HCT116 (cell line): Measurements from ENCODE around the gene AP1B1. TPM values are rescaled to one million over a fixed set of nuclear protein-coding genes. Genes with fewer than 3 reads are reported as not detected.

Source experiments
- ATAC-seq: fragments of 200-7000 bp; cut with Tn5 transposase; 2 replicates; pipeline ENCODE4 v1.9.1; 2020; ENCODE audit warnings: mild to moderate bottlenecking, moderate library complexity
- BruUV-seq: library from RNA; stranded (reverse); fragments of 400-500 nt; replicated peaks from 2 replicates; lab custom pipeline; 2021; lab: Mats Ljungman, UMichigan
- CTCF ChIA-PET: fragments of 300-600 bp; sonication (Branson Sonifier 250); formaldehyde crosslinking; loops from one replicate; lab custom pipeline; 2021; ENCODE audit warnings: antibody characterized with exemption; lab: Charles Lee
- POLR2A ChIA-PET: fragments of 300-600, 350-600 bp; sonication (Branson Sonifier 250); formaldehyde crosslinking; loops from one replicate; lab custom pipeline; 2021; ENCODE audit warnings: antibody characterized with exemption; lab: Charles Lee
- RAD21 ChIA-PET, 2 experiments: fragments of 300-600 bp; sonication (Branson Sonifier 250); formaldehyde crosslinking; loops; one replicate each; lab custom pipeline; 2023; ENCODE audit warnings: low total read pairs in 2 of 2; ENCODE audit not compliant: uncharacterized antibody in 2 of 2, unreplicated experiment in 2 of 2, low non-redundant PET in 1 of 2; lab: Charles Lee
- DNase-seq: peaks from one replicate; pipeline ENCODE4 v3.0.0-alpha.2; 2010; ENCODE audit warnings: low read depth, low spot score
- H2AFZ ChIP-seq: fragments of 200-600 bp; shearing (Covaris generic), sonication (generic); 2 replicates; pipeline ENCODE4 v1.6.1; 2017; ENCODE audit warnings: low read depth, mixed run types, mixed read lengths, antibody characterized with exemption, low read length; ENCODE audit not compliant: poor library complexity, severe bottlenecking
- H3K27ac ChIP-seq: 2 replicates; pipeline ENCODE4 v1.5.1; 2012; ENCODE audit warnings: low read depth, low read length
- H3K27me3 ChIP-seq: fragments of 200-600 bp; sonication (generic); 2 replicates; pipeline ENCODE4 v1.6.1; 2016; ENCODE audit warnings: mixed run types, low read length, mixed read lengths; ENCODE audit not compliant: insufficient read depth
- H3K36me3 ChIP-seq, 2 experiments: fragments of 200-500 bp in 1 of 2; fragments of 200-600 bp in 1 of 2; sonication (Bioruptor generic) in 1 of 2; sonication (generic) in 1 of 2; 2 replicates each; pipeline versions ENCODE4 v1.5.1 to v1.6.1; 2014 to 2016; ENCODE audit warnings: low read length in 2 of 2, inconsistent platforms in 1 of 2, mixed read lengths in 1 of 2, mixed run types in 1 of 2; ENCODE audit not compliant: insufficient read depth in 2 of 2, control insufficient read depth in 1 of 2
- H3K4me1 ChIP-seq, 2 experiments: fragments of 200-600 bp in 1 of 2; sonication (generic) in 1 of 2; 2 replicates each; pipeline versions ENCODE4 v1.5.1 to v1.6.1; 2012 to 2017; ENCODE audit warnings: low read length in 2 of 2, inconsistent platforms in 1 of 2, mild to moderate bottlenecking in 1 of 2, mixed read lengths in 1 of 2, mixed run types in 1 of 2, moderate library complexity in 1 of 2; ENCODE audit not compliant: insufficient read depth in 2 of 2, control insufficient read depth in 1 of 2
- H3K4me2 ChIP-seq: fragments of 200-600 bp; sonication (generic); 2 replicates; pipeline ENCODE4 v1.6.1; 2017; ENCODE audit warnings: mixed run types, low read length, mixed read lengths
- H3K4me3 ChIP-seq, 2 experiments: fragments of 200-600 bp in 1 of 2; sonication (generic) in 1 of 2; replicated peaks in 1 of 2; 2 replicates each; pipeline ENCODE4 v1.5.1; 2011 to 2016; ENCODE audit warnings: low read length in 2 of 2, control low read depth in 1 of 2, low read depth in 1 of 2, mild to moderate bottlenecking in 1 of 2, mixed read lengths in 1 of 2, mixed run types in 1 of 2
- H3K79me2 ChIP-seq: fragments of 200-600 bp; sonication (generic); 2 replicates; pipeline ENCODE4 v1.6.1; 2017; ENCODE audit warnings: mild to moderate bottlenecking, mixed run types, low read length, moderate library complexity, mixed read lengths; ENCODE audit not compliant: insufficient read depth
- H3K9ac ChIP-seq: fragments of 200-600 bp; sonication (generic); 2 replicates; pipeline ENCODE4 v1.6.1; 2016; ENCODE audit warnings: low read length, mixed read lengths
- H3K9me2 ChIP-seq: fragments of 200-600 bp; sonication (generic), shearing (Covaris generic); 2 replicates; pipeline ENCODE4 v1.6.1; 2017; ENCODE audit warnings: mixed run types, mild to moderate bottlenecking, moderate library complexity; ENCODE audit not compliant: insufficient read depth
- H3K9me3 ChIP-seq, 2 experiments: fragments of 200-500 bp in 1 of 2; fragments of 200-600 bp in 1 of 2; sonication (Bioruptor generic) in 1 of 2; sonication (generic) in 1 of 2; 2 replicates each; pipeline ENCODE4 v1.6.1; 2014 to 2017; ENCODE audit warnings: low read length in 2 of 2, mixed read lengths in 2 of 2, inconsistent platforms in 1 of 2, low read depth in 1 of 2, mild to moderate bottlenecking in 1 of 2, mixed run types in 1 of 2, moderate library complexity in 1 of 2; ENCODE audit not compliant: control insufficient read depth in 1 of 2, insufficient read depth in 1 of 2
- H4K20me1 ChIP-seq: fragments of 200-600 bp; sonication (generic), shearing (Covaris generic); 2 replicates; pipeline ENCODE4 v1.6.1; 2017; ENCODE audit warnings: mixed run types, mild to moderate bottlenecking, moderate library complexity; ENCODE audit not compliant: insufficient read depth
- EZH2 ChIP-seq: fragments of 200-600 bp; sonication (generic); IDR thresholded peaks from 2 replicates; pipeline ENCODE4 v1.6.1; 2017; ENCODE audit warnings: antibody characterized with exemption, mixed run types
- EZH2phosphoT487 ChIP-seq: fragments of 200-600 bp; IDR thresholded peaks from 2 replicates; pipeline ENCODE4 v1.6.1; 2018; ENCODE audit warnings: antibody characterized with exemption, borderline replicate concordance
- JUND ChIP-seq: IDR thresholded peaks from 2 replicates; pipeline ENCODE4 v1.6.1; 2012
- POLR2AphosphoS5 ChIP-seq: IDR thresholded peaks from 2 replicates; pipeline ENCODE4 v1.6.1; 2011; ENCODE audit warnings: mild to moderate bottlenecking, low read depth, low read length, moderate library complexity
- RAD21 ChIP-seq: IDR thresholded peaks from 2 replicates; pipeline ENCODE4 v1.6.1; 2012; ENCODE audit warnings: low read depth, mild to moderate bottlenecking
- SP1 ChIP-seq: IDR thresholded peaks from 2 replicates; pipeline ENCODE4 v1.6.1; 2012; ENCODE audit warnings: low read depth
- SRF ChIP-seq: IDR thresholded peaks from 2 replicates; pipeline ENCODE4 v1.6.1; 2012; ENCODE audit warnings: low read depth
- TCF7L2 ChIP-seq: IDR thresholded peaks from 2 replicates; pipeline ENCODE4 v1.7.0; 2011; ENCODE audit warnings: borderline replicate concordance, inconsistent platforms; ENCODE audit not compliant: insufficient read depth, insufficient read length; ENCODE audit errors: extremely low read depth
- YY1 ChIP-seq: IDR thresholded peaks from 2 replicates; pipeline ENCODE4 v1.6.1; 2011; ENCODE audit warnings: low read length, low read depth, moderate library complexity, mild to moderate bottlenecking; ENCODE audit not compliant: insufficient replicate concordance; ENCODE audit errors: extremely low read depth
- ZFX ChIP-seq: fragments of 450-650 bp; IDR thresholded peaks from 2 replicates; pipeline ENCODE4 v1.6.1; 2017
- ZNF274 ChIP-seq: fragments of 200-500 bp; sonication (Bioruptor generic); IDR thresholded peaks from 2 replicates; pipeline ENCODE4 v1.6.1; 2014; ENCODE audit warnings: mild to moderate bottlenecking, low read depth, low read length, inconsistent platforms
- intact Hi-C: fragments of 100-400 bp; cut with micrococcal nuclease; formaldehyde crosslinking; loops from 2 replicates; pipeline ENCODE4 v1.10.0; 2022
- total RNA-seq: library from RNA; stranded (reverse); gene quantifications from one replicate; pipeline ENCODE4 v1.2.1, GENCODE V29; 2021; ENCODE audit not compliant: unreplicated experiment
- TF ChIP-seq, protein P1 (sequence below): IDR thresholded peaks from 2 replicates; pipeline ENCODE4 v1.6.1; 2011; ENCODE audit warnings: mild to moderate bottlenecking, low read length, moderate library complexity; ENCODE audit not compliant: insufficient replicate concordance; ENCODE audit errors: extremely low read depth

AP1B1 gene
- total RNA-seq, 1 experiment from 2014 or later = 60.4 TPM

DNA sequence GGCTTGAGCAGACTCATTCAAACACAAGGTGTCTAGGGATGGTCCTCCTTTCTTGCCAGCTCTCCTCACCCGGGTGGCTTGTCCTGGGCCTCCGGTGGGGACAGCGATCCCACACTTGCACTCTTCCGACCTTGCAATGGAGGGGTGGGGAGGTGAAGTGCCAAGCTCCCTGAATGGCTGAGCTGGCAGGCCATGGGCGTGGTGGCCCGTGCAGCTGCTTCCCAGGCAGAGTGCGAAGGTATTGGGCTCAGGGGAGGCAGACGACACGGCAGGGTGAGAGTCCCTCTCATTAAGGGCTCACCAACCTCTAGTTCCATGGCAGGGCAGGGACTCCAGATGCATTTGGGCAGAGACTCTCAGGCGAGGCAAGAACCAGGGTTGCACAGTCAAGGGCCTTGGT is 61.9 kb downstream of the AP1B1 start:
- ChIA-PET POLR2A (no interaction called here), RAD21 (no interaction called here), CTCF (interaction anchor here (1.9 kb wide), 1 partner anchor 14 kb away, joined by 7 read pairs; no protein-coding TSS in a partner anchor)
- Histone ChIP-seq H3K9me3 (no peaks in the 10 kb centered on the region), H3K9me2 (no peaks in the 10 kb centered on the region), H3K36me3 (peaks cover 0 to 10% of the 10 kb centered on the region in 2 experiments; a peak in 2 of 4 replicates), H3K27ac (no peak overlapping the region), H4K20me1 (no peaks in the 10 kb centered on the region), H3K27me3 (no peaks in the 10 kb centered on the region), H2AFZ (no peak overlapping the region), H3K79me2 (no peaks in the 10 kb centered on the region), H3K9ac (no peak overlapping the region), H3K4me2 (no peak overlapping the region), H3K4me1 (peaks cover 0 to 6% of the 10 kb centered on the region in 2 experiments; a peak in 1 of 4 replicates), H3K4me3 (no peak overlapping the region)
- ATAC-seq (no peak), DNase-seq (no peak)
- intact Hi-C loops = no loop called here
- BruUV-seq = no TSS peak
- TF ChIP-seq RAD21 (no peak), SRF (no peak), ZFX (no peak), POLR2AphosphoS5 (no peak), YY1 (no peak), EZH2 (no peak), TCF7L2 (no peak), JUND (no peak), SP1 (no peak), ZNF274 (no peak), EZH2phosphoT487 (no peak)
- TF ChIP-seq, protein P1, sequence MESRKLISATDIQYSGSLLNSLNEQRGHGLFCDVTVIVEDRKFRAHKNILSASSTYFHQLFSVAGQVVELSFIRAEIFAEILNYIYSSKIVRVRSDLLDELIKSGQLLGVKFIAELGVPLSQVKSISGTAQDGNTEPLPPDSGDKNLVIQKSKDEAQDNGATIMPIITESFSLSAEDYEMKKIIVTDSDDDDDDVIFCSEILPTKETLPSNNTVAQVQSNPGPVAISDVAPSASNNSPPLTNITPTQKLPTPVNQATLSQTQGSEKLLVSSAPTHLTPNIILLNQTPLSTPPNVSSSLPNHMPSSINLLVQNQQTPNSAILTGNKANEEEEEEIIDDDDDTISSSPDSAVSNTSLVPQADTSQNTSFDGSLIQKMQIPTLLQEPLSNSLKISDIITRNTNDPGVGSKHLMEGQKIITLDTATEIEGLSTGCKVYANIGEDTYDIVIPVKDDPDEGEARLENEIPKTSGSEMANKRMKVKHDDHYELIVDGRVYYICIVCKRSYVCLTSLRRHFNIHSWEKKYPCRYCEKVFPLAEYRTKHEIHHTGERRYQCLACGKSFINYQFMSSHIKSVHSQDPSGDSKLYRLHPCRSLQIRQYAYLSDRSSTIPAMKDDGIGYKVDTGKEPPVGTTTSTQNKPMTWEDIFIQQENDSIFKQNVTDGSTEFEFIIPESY = no peak
